H1 (cell line): ENCODE results near the gene CNOT9. TPM values are rescaled to one million over a fixed set of nuclear protein-coding genes. Genes with fewer than 3 reads are reported as not detected.

Experiments used
- CTCF ChIA-PET: fragments of 300-600 bp; sonication (Branson Sonifier 250); formaldehyde crosslinking; loops from one replicate; lab custom pipeline; 2021; ENCODE audit not compliant: partially characterized antibody; lab: Charles Lee
- POLR2A ChIA-PET: fragments of 300-600 bp; sonication (Branson Sonifier 250); formaldehyde crosslinking; loops from one replicate; lab custom pipeline; 2021; ENCODE audit warnings: inconsistent platforms; ENCODE audit not compliant: partially characterized antibody; lab: Charles Lee
- DNase-seq, 2 experiments: peaks; one replicate each; pipeline versions ENCODE4 v3.0.0 to v3.0.0-alpha.2; 2010 to 2022; ENCODE audit warnings: low spot score in 2 of 2, low read depth in 1 of 2, mixed read lengths in 1 of 2
- FAIRE-seq: peaks from 2 replicates; lab custom pipeline; 2011; peaks lifted over from hg19 to GRCh38; lab: Jason Lieb, UNC
- H2AFZ ChIP-seq: 2 replicates; pipeline ENCODE4 v1.8.1; 2012; ENCODE audit warnings: low read length, inconsistent platforms
- H2AK5ac ChIP-seq: 2 replicates; pipeline ENCODE4 v1.6.1; 2013; ENCODE audit warnings: low read depth, low read length
- H2BK120ac ChIP-seq: replicated peaks from 2 replicates; pipeline ENCODE3; 2013; ENCODE audit warnings: low read depth, low read length, inconsistent platforms
- H2BK12ac ChIP-seq: 2 replicates; pipeline ENCODE4 v1.6.1; 2013; ENCODE audit warnings: low read depth, low read length
- H2BK15ac ChIP-seq: 2 replicates; pipeline ENCODE4 v1.6.1; 2013; ENCODE audit warnings: low read length
- H2BK20ac ChIP-seq: 2 replicates; pipeline ENCODE4 v1.6.1; 2013; ENCODE audit warnings: low read length
- H2BK5ac ChIP-seq: 2 replicates; pipeline ENCODE4 v1.6.1; 2013; ENCODE audit warnings: low read depth, low read length
- H3K14ac ChIP-seq: 2 replicates; pipeline ENCODE4 v1.6.1; 2013; ENCODE audit warnings: inconsistent platforms; ENCODE audit not compliant: insufficient read length
- H3K18ac ChIP-seq: 2 replicates; pipeline ENCODE4 v1.6.1; 2013; ENCODE audit warnings: low read length; ENCODE audit errors: extremely low read depth
- H3K23ac ChIP-seq: 2 replicates; pipeline ENCODE4 v1.6.1; 2013; ENCODE audit warnings: inconsistent platforms; ENCODE audit not compliant: insufficient read length
- H3K23me2 ChIP-seq: 2 replicates; pipeline ENCODE4 v1.6.1; 2013; ENCODE audit warnings: low read depth, low read length
- H3K27ac ChIP-seq: 2 replicates; pipeline ENCODE4 v1.6.1; 2011; ENCODE audit warnings: low read depth, low read length, inconsistent platforms
- H3K27me3 ChIP-seq, 4 experiments: replicated peaks in 1 of 4; 1 replicate in 1 of 4; 2 replicates in 3 of 4; pipeline versions ENCODE4 v1.6.1 to v1.8.1; 2011 to 2013; ENCODE audit warnings: low read length in 3 of 4, mild to moderate bottlenecking in 3 of 4, inconsistent platforms in 2 of 4, mixed read lengths in 2 of 4, moderate library complexity in 1 of 4; ENCODE audit not compliant: control insufficient read depth in 3 of 4, insufficient read depth in 3 of 4; ENCODE audit errors: extremely low read depth in 1 of 4
- H3K36me3 ChIP-seq, 4 experiments: 2 replicates each; pipeline versions ENCODE4 v1.6.1 to v1.8.1; 2011 to 2013; ENCODE audit warnings: mild to moderate bottlenecking in 4 of 4, low read length in 3 of 4, moderate library complexity in 2 of 4, control low read depth in 1 of 4, inconsistent platforms in 1 of 4; ENCODE audit not compliant: insufficient read depth in 4 of 4, control insufficient read depth in 2 of 4
- H3K4ac ChIP-seq: replicated peaks from 2 replicates; pipeline ENCODE3; 2013; ENCODE audit warnings: low read length, low read depth, mixed read lengths, inconsistent platforms; ENCODE audit not compliant: insufficient read length
- H3K4me1 ChIP-seq, 4 experiments: replicated peaks in 1 of 4; 1 replicate in 1 of 4; 2 replicates in 3 of 4; pipeline versions ENCODE4 v1.6.1 to v1.8.1; 2011 to 2013; ENCODE audit warnings: low read length in 3 of 4, inconsistent platforms in 2 of 4, mixed read lengths in 1 of 4; ENCODE audit not compliant: insufficient read depth in 4 of 4, control insufficient read depth in 3 of 4
- H3K4me2 ChIP-seq, 2 experiments: 2 replicates each; pipeline versions ENCODE4 v1.6.1 to v1.8.1; 2011 to 2013; ENCODE audit warnings: low read depth in 2 of 2, low read length in 2 of 2, control low read depth in 1 of 2, inconsistent platforms in 1 of 2, mild to moderate bottlenecking in 1 of 2; ENCODE audit not compliant: insufficient read depth in 1 of 2
- H3K4me3 ChIP-seq, 4 experiments: fragments of 200-600, 300-600 bp in 1 of 4; sonication (generic), shearing (Covaris generic), sonication (Bioruptor Twin) in 1 of 4; 2 replicates each; pipeline versions ENCODE4 v1.5.1 to v1.8.1; 2011 to 2016; ENCODE audit warnings: low read length in 4 of 4, low read depth in 3 of 4, control low read depth in 2 of 4, inconsistent platforms in 2 of 4, mild to moderate bottlenecking in 2 of 4, mixed read lengths in 1 of 4, moderate library complexity in 1 of 4; ENCODE audit not compliant: insufficient read depth in 2 of 4; ENCODE audit errors: extremely low read depth in 1 of 4
- H3K56ac ChIP-seq: replicated peaks from 2 replicates; pipeline ENCODE3; 2013; ENCODE audit warnings: low read depth, mild to moderate bottlenecking, mixed read lengths, low read length, inconsistent platforms; ENCODE audit not compliant: insufficient read length
- H3K79me1 ChIP-seq: 2 replicates; pipeline ENCODE4 v1.6.1; 2013; ENCODE audit warnings: low read depth, low read length, control low read depth
- H3K79me2 ChIP-seq, 2 experiments: 2 replicates each; pipeline versions ENCODE4 v1.6.1 to v1.8.1; 2012 to 2013; ENCODE audit warnings: low read length in 2 of 2, mild to moderate bottlenecking in 2 of 2, inconsistent platforms in 1 of 2; ENCODE audit not compliant: insufficient read depth in 2 of 2, control insufficient read depth in 1 of 2
- H3K9ac ChIP-seq, 4 experiments: replicated peaks in 1 of 4; 1 replicate in 1 of 4; 2 replicates in 3 of 4; pipeline versions ENCODE4 v1.6.1 to v1.8.1; 2011 to 2013; ENCODE audit warnings: low read depth in 3 of 4, low read length in 3 of 4, control low read depth in 2 of 4, mild to moderate bottlenecking in 2 of 4, moderate library complexity in 2 of 4, inconsistent platforms in 1 of 4; ENCODE audit errors: extremely low read depth in 1 of 4
- H3K9me3 ChIP-seq, 2 experiments: 2 replicates each; pipeline versions ENCODE4 v1.6.1 to v1.8.1; 2012 to 2013; ENCODE audit warnings: mild to moderate bottlenecking in 2 of 2, moderate library complexity in 2 of 2, control low read depth in 1 of 2, inconsistent platforms in 1 of 2, low read depth in 1 of 2, low read length in 1 of 2, mixed read lengths in 1 of 2; ENCODE audit not compliant: insufficient read depth in 2 of 2
- H4K20me1 ChIP-seq, 2 experiments: replicated peaks in 1 of 2; 2 replicates each; pipeline versions ENCODE3 to v1.8.1; 2011 to 2013; ENCODE audit warnings: inconsistent platforms in 2 of 2, low read length in 2 of 2, mild to moderate bottlenecking in 1 of 2; ENCODE audit not compliant: insufficient read depth in 2 of 2, control insufficient read depth in 1 of 2
- H4K5ac ChIP-seq: 2 replicates; pipeline ENCODE4 v1.6.1; 2013; ENCODE audit warnings: low read length, low read depth, mixed read lengths, inconsistent platforms; ENCODE audit not compliant: insufficient read length
- H4K8ac ChIP-seq: 2 replicates; pipeline ENCODE4 v1.8.0; 2013; ENCODE audit warnings: mild to moderate bottlenecking, moderate library complexity, low read length, inconsistent platforms; ENCODE audit not compliant: insufficient read depth; ENCODE audit errors: extremely low read depth
- H4K91ac ChIP-seq: replicated peaks from 2 replicates; pipeline ENCODE3; 2013; ENCODE audit warnings: low read length, mixed read lengths, inconsistent platforms; ENCODE audit not compliant: insufficient read length
- CHD1 ChIP-seq: IDR thresholded peaks from 2 replicates; pipeline ENCODE4 v1.6.1; 2012; ENCODE audit warnings: low read depth, low read length, improper control_type of control experiment
- CHD2 ChIP-seq: IDR thresholded peaks from 2 replicates; pipeline ENCODE4 v1.6.1; 2012; ENCODE audit warnings: low read length, improper control_type of control experiment
- EGR1 ChIP-seq: IDR thresholded peaks from 2 replicates; pipeline ENCODE4 v1.6.1; 2011; ENCODE audit warnings: low read depth, low read length, borderline replicate concordance
- FOSL1 ChIP-seq: IDR thresholded peaks from 2 replicates; pipeline ENCODE4 v1.6.1; 2011; ENCODE audit warnings: mild to moderate bottlenecking, low read depth, low read length, moderate library complexity; ENCODE audit not compliant: insufficient read depth
- GABPA ChIP-seq: IDR thresholded peaks from 2 replicates; pipeline ENCODE4 v1.6.1; 2011; ENCODE audit warnings: mild to moderate bottlenecking, low read length, moderate library complexity, borderline replicate concordance; ENCODE audit not compliant: insufficient read depth
- KDM5A ChIP-seq: fragments of 200-600 bp; IDR thresholded peaks from 2 replicates; pipeline ENCODE4 v1.7.1; 2012; ENCODE audit warnings: mild to moderate bottlenecking, low read length, inconsistent platforms, mixed read lengths
- POLR2AphosphoS5 ChIP-seq: IDR thresholded peaks from 2 replicates; pipeline ENCODE4 v1.6.1; 2011; ENCODE audit warnings: low read depth, low read length
- SP1 ChIP-seq: IDR thresholded peaks from 2 replicates; pipeline ENCODE4 v1.6.1; 2011; ENCODE audit warnings: low read depth, low read length
- SP2 ChIP-seq: IDR thresholded peaks from 2 replicates; pipeline ENCODE4 v1.6.1; 2012; ENCODE audit warnings: mild to moderate bottlenecking, low read length, inconsistent platforms
- WGBS, 2 experiments: shearing (Covaris generic) in 1 of 2; methylation state at CpG; one replicate each; pipeline versions ENCODE4 v1.1.6 to v1.1.7; 2013 to 2015; ENCODE audit warnings: low lambda C conversion rate in 2 of 2, mixed read lengths in 2 of 2, inconsistent platforms in 1 of 2, low coverage in 1 of 2, missing lambda C conversion rate in 1 of 2; ENCODE audit not compliant: insufficient replicate concordance in 2 of 2, insufficient coverage in 1 of 2, insufficient read length in 1 of 2; ENCODE audit errors: extremely low coverage in 1 of 2, missing lambda C conversion rate in 1 of 2; 5-methylcytosine and 5-hydroxymethylcytosine counted together
- long read RNA-seq, 2 experiments: library from RNA in 1 of 2; library from capped mRNA in 1 of 2; stranded (forward); transcript quantifications; one replicate each; pipeline ENCODE4 v2.0.0, GENCODE V29; 2021; ENCODE audit warnings: inconsistent platforms in 1 of 2
- polyA minus RNA-seq, 3 experiments: library from RNA; depleted of rRNA, polyadenylated mRNA; stranded (reverse); fragments of >200 nt; gene quantifications; 1 replicate in 2 of 3; 2 replicates in 1 of 3; pipeline ENCODE4 v1.2.3, GENCODE V29; 2011
- polyA plus RNA-seq, 7 experiments: library from polyadenylated mRNA; depleted of rRNA in 3 of 7; stranded (reverse) in 5 of 7; unstranded in 2 of 7; fragments of >200 nt in 5 of 7; fragments of 200-250 nt in 2 of 7; gene quantifications; 1 replicate in 5 of 7; 2 replicates in 1 of 7; 4 replicates in 1 of 7; pipeline versions ENCODE4 v1.2.1 to v1.2.3, GENCODE V29; 2011 to 2013; ENCODE audit warnings: missing spikeins in 2 of 7, mixed read lengths in 2 of 7
- total RNA-seq: library from RNA; stranded (reverse); fragmentation: NEBNext Ultra II Directional; extraction: Animal tissue kit (Norgen Biotek cat#: 25700); gene quantifications from 2 replicates; pipeline ENCODE4 v1.2.1, GENCODE V29; 2021

The CNOT9 gene
- 78.1 and 81.2 TPM in 2 replicates for total RNA-seq
- 64.3 and 79.3 TPM in 2 replicates for polyA plus RNA-seq (2011; rRNA removed)
- polyA plus RNA-seq (2011; cell fraction: cytosol; rRNA removed) = 62.1 TPM
- polyA plus RNA-seq (2011; cell fraction: nucleus; rRNA removed) = 66.0 TPM
- polyA plus RNA-seq (2012, experiment 1 of 2) = 54.7 to 64.3 TPM (median 60.5 TPM) in 4 replicates
- 32.4 TPM for polyA plus RNA-seq (2012, experiment 2 of 2)
- 51.5 TPM for polyA plus RNA-seq (2013, experiment 1 of 2)
- polyA plus RNA-seq (2013, experiment 2 of 2) = 50.8 TPM
- 169 and 221 TPM in 2 replicates for polyA minus RNA-seq (2011; rRNA and poly(A)+ RNA removed)
- polyA minus RNA-seq (2011; cell fraction: cytosol; rRNA and poly(A)+ RNA removed) = 94.4 TPM
- 74.1 TPM for polyA minus RNA-seq (2011; cell fraction: nucleus; rRNA and poly(A)+ RNA removed)
- long read RNA-seq, experiment 1, full-length matches to known transcripts = 10 of 35 reads
- long read RNA-seq, experiment 1, partial matches to known transcripts = 10 of 35 reads
- long read RNA-seq, experiment 1, other reads (novel, unspliced or antisense) = 15 of 35 reads
- long read RNA-seq, experiment 2, full-length matches to known transcripts = 23 of 36 reads
- long read RNA-seq, experiment 2, partial matches to known transcripts = 1 of 36 reads
- long read RNA-seq, experiment 2, other reads (novel, unspliced or antisense) = 12 of 36 reads

GRCh38 chr2:218568190-218569037 is at the start of gene CNOT9, which contains the start of gene USP37:
TSS of gene CNOT9 (plus strand) at chr2:218568839. CDS start at chr2:218568955, 116 bp downstream.
TSS of gene USP37 (minus strand) at chr2:218568351. CDS start at chr2:218558653, 9,698 bp downstream.
- 1% methylated on average over 63 of the region's 77 CpGs; no CpG with 5 or more reads in 1 of the 2 experiments for WGBS, 2 experiments
- H2BK12ac ChIP-seq = peak within 1 kb of the TSS; percentile 98
- POLR2A ChIA-PET = interaction anchor here (0.6 to 1.9 kb wide), 14 partner anchors 10 to 306 kb away, joined by 3 to 20 read pairs (median 3); partner anchors contain the start of genes BCS1L and ZNF142
- peaks cover 0 to 13% (median 4%) of the 10 kb centered on the region in 4 experiments; a peak in 6 of 7 replicates for H3K4me1 ChIP-seq
- peak within 1 kb of the TSS; percentile 94 to 96 (median 96) for H3K9ac ChIP-seq
- peak; percentile 94 to 100 for DNase-seq
- H3K14ac ChIP-seq = peak within 1 kb of the TSS; percentile 34
- peaks cover 12% of the 10 kb centered on the region for H3K23me2 ChIP-seq
- peaks cover 8% of the 10 kb centered on the region for H3K79me1 ChIP-seq
- H2BK120ac ChIP-seq = peak within 1 kb of the TSS; percentile 96
- H2BK5ac ChIP-seq = peak within 1 kb of the TSS; percentile 97
- H3K4me2 ChIP-seq = peak within 1 kb of the TSS; percentile 93 to 97
- H3K27ac ChIP-seq = peak within 1 kb of the TSS; percentile 99
- H3K56ac ChIP-seq = peak within 1 kb of the TSS; percentile 99
- H3K4me3 ChIP-seq = peak within 1 kb of the TSS; percentile 86 to 96 (median 94)
- peak within 1 kb of the TSS; percentile 89; the same call in 1 of the 2 replicates for H2AK5ac ChIP-seq
- FAIRE-seq = no peak
- H4K91ac ChIP-seq = peak within 1 kb of the TSS; percentile 99
- no peak within 1 kb of the TSS for H3K23ac ChIP-seq
- H4K20me1 ChIP-seq = peaks cover 7 to 9% of the 10 kb centered on the region in 2 experiments
- H3K9me3 ChIP-seq = no peaks in the 10 kb centered on the region
- no peak within 1 kb of the TSS for H2BK15ac ChIP-seq
- no peak within 1 kb of the TSS for H2BK20ac ChIP-seq
- peaks cover 29 to 87% of the 10 kb centered on the region in 2 experiments for H3K79me2 ChIP-seq
- H3K18ac ChIP-seq = peak within 1 kb of the TSS; percentile 100
- H4K8ac ChIP-seq = peak within 1 kb of the TSS; percentile 99
- peak within 1 kb of the TSS; percentile 99; the same call in 1 of the 2 replicates for H2AFZ ChIP-seq
- CTCF ChIA-PET = no interaction called here
- peak within 1 kb of the TSS; percentile 100 for H4K5ac ChIP-seq
- no peaks in the 10 kb centered on the region for H3K27me3 ChIP-seq
- H3K36me3 ChIP-seq = peaks cover 2 to 21% (median 7%) of the 10 kb centered on the region in 4 experiments; a peak in 3 of 8 replicates
- H3K4ac ChIP-seq = peak within 1 kb of the TSS; percentile 69
- TF ChIP-seq SP1 (peak; percentile 69), EGR1 (peak; percentile 98), FOSL1 (no peak), POLR2AphosphoS5 (peak; percentile 93), CHD2 (peak; percentile 85), CHD1 (no peak), KDM5A (0 out of 2 replicates have a peak, but pooled peaks have one; percentile 48), SP2 (no peak), GABPA (no peak)
